Measurements from ENCODE around the gene MEF2C.

Gene MEF2C

GRCh38 chr5:88889189-88890069 is 6.4 kb upstream of the MEF2C start:
- FAIRE-seq (no peak), DNase-seq (ENCODE audit: insufficient read length, low spot score) (no peak)

- FAIRE-seq (no peak), DNase-seq (ENCODE audit: insufficient read length, low spot score) (no peak)
Measured at GRCh38 chr5:88888848-88889188, 5.8 kb upstream of the MEF2C start.

- DNase-seq (ENCODE audit: insufficient read length, low spot score) (no peak), FAIRE-seq (no peak)
Measured at GRCh38 chr5:88888291-88888690, 5.3 kb upstream of the MEF2C start.

- no peak for DNase-seq (ENCODE audit: insufficient read length, low spot score)
- no peak for FAIRE-seq
Measured at GRCh38 chr5:88887342-88887741, 4.4 kb upstream of the MEF2C start.

GRCh38 chr5:88886746-88887341 is 3.9 kb upstream of the MEF2C start:
- FAIRE-seq (no peak), DNase-seq (ENCODE audit: insufficient read length, low spot score) (no peak)

GRCh38 chr5:88886252-88886651 is 3.3 kb upstream of the MEF2C start:
- FAIRE-seq (no peak), DNase-seq (ENCODE audit: insufficient read length, low spot score) (no peak)

GRCh38 chr5:88885002-88885401 is 2.0 kb upstream of the MEF2C start:
- no peak for FAIRE-seq
- no peak for DNase-seq (ENCODE audit: insufficient read length, low spot score)

- no peak for FAIRE-seq
Measured at GRCh38 chr5:88884608-88884877, 1.6 kb upstream of the MEF2C start.

GRCh38 chr5:88883836-88884607 is 1.0 kb upstream of the MEF2C start:
- DNase-seq (ENCODE audit: insufficient read length, low spot score) (no peak), FAIRE-seq (no peak)

More at GRCh38 chr5:88884608-88884877, 1.6 kb upstream of the MEF2C start:
- DNase-seq (ENCODE audit: insufficient read length, low spot score), result no peak

GRCh38 chr5:88882276-88883038 is 527 bp downstream of the MEF2C start:
- FAIRE-seq, result no peak
- DNase-seq (ENCODE audit: insufficient read length, low spot score), result no peak

GRCh38 chr5:88881571-88881971 is 1.4 kb downstream of the MEF2C start:
- no peak for FAIRE-seq
- no peak for DNase-seq (ENCODE audit: insufficient read length, low spot score)

- FAIRE-seq (no peak), DNase-seq (ENCODE audit: insufficient read length, low spot score) (no peak)
Measured at GRCh38 chr5:88880201-88880600, 2.8 kb downstream of the MEF2C start.

- FAIRE-seq (no peak), DNase-seq (ENCODE audit: insufficient read length, low spot score) (no peak)
Measured at GRCh38 chr5:88879724-88880123, 3.3 kb downstream of the MEF2C start.

GRCh38 chr5:88878976-88879375 is 4.0 kb downstream of the MEF2C start:
- FAIRE-seq, result no peak
- no peak for DNase-seq (ENCODE audit: insufficient read length, low spot score)

GRCh38 chr5:88877826-88878225 is 5.2 kb downstream of the MEF2C start:
- no peak for FAIRE-seq
- DNase-seq (ENCODE audit: insufficient read length, low spot score), result no peak

GRCh38 chr5:88876714-88877113 is 6.3 kb downstream of the MEF2C start:
- no peak for FAIRE-seq

GRCh38 chr5:88875341-88876234 is 7.4 kb downstream of the MEF2C start:
- no peak for DNase-seq (ENCODE audit: insufficient read length, low spot score)
- no peak for FAIRE-seq

More at GRCh38 chr5:88876714-88877113, 6.3 kb downstream of the MEF2C start:
- DNase-seq (ENCODE audit: insufficient read length, low spot score), result no peak

- no peak for FAIRE-seq
- no peak for DNase-seq (ENCODE audit: insufficient read length, low spot score)
Measured at GRCh38 chr5:88873447-88873846, 9.5 kb downstream of the MEF2C start.

- DNase-seq (ENCODE audit: insufficient read length, low spot score) (no peak), FAIRE-seq (no peak)
Measured at GRCh38 chr5:88872971-88873370, 10.0 kb downstream of the MEF2C start.

- DNase-seq (ENCODE audit: insufficient read length, low spot score), result no peak
- FAIRE-seq, result no peak
Measured at GRCh38 chr5:88870285-88870684, 12.7 kb downstream of the MEF2C start.

All from HTR-8/SVneo (cell line).